Left cardiac atrium (tissue), 4 donors: ENCODE measurements around the gene MYLK. TPM values are rescaled to one million over a fixed set of nuclear protein-coding genes. Genes with fewer than 3 reads are reported as not detected.

Experiments used
- ATAC-seq, 2 donors: fragments of 200-7000 bp; cut with Tn5 transposase; one replicate each; pipeline ENCODE4 v1.9.1; 2020; ENCODE audit warnings: mild to moderate bottlenecking in 2 of 2, moderate library complexity in 2 of 2
- DNase-seq: peaks from one replicate; pipeline ENCODE4 v3.0.0-alpha.2; 2020
- intact Hi-C, 2 donors: fragments of 100-400 bp; cut with DNase I; formaldehyde crosslinking; loops; one replicate each; pipeline versions ENCODE4 v1.14.1 to v1.15.1; 2022 to 2023
- total RNA-seq, 2 donors: library from RNA; stranded (reverse); fragmentation: NEBNext Ultra II Directional; extraction: Animal tissue kit (Norgen Biotek cat#: 25700); gene quantifications; one replicate each; pipeline ENCODE4 v1.2.1, GENCODE V29; 2021
- donor health status: DM: no; HTN: yes; CAD: no.
- donor health status: DM: no; HTN: yes; CAD: no; lungs with severe emphysema.
- donor health status: DM: yes; HTN: yes; CAD: no.
- donor health status: Dilated cardiomyopathy.

Gene MYLK
- total RNA-seq, 2 donors from 2014 or later, result 66.2 to 116 TPM

- no peak for ATAC-seq
- DNase-seq, result no peak
- intact Hi-C loops, result no loop called here
These were observed 118.5 kb downstream of the MYLK start for GRCh38 chr3:123765475-123766128.

DNA sequence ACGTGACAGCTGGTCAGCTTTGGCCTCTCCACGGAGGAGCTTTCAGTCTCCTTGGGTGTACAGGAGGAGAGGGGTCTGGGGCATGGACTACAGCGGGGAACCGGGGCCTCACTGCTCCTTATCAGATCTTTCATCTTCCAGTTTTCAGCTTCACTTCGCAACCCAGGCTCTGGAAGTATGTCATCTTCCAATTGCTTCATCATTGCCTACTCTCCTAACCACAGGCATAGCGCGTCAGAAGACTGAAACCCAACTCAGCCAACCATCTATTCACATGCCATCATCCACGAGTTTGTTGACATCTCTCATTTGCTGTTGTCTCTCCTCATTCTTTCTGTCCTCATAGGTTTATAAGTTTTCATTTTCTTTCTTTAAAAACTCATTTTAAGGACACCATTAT is 119.5 kb downstream of the MYLK start:
- intact Hi-C loops, result no loop called here
- DNase-seq (no peak), ATAC-seq (no peak)

GRCh38 chr3:123762805-123763204 is 121.3 kb downstream of the MYLK start:
- DNase-seq (no peak), ATAC-seq (no peak)
- intact Hi-C loops, result no loop called here

GRCh38 chr3:123760817-123761216 is 123.3 kb downstream of the MYLK start:
- ATAC-seq (no peak), DNase-seq (no peak)
- intact Hi-C loops, result no loop called here

GRCh38 chr3:123759871-123760270 is 124.3 kb downstream of the MYLK start:
- intact Hi-C loops, result no loop called here
- ATAC-seq (no peak), DNase-seq (no peak)

DNA sequence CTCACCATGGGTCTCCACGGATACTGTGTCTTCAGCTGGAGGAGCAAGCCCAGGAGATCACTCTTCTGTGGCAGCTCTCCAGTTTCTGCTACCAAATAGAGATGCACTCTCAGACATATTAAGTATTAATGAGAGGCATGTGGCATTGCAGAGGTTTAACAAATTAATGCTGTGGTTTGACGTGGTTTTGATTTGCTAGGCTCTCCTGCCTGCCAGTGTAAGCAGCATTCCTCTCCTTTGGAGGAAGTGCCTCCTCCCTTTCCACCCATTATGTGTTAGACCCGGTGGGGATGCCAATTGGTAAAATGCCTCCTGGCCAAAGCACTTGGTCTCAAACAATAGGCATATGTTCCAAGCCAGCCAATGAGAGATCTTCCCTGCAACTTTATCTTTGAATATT is 124.8 kb downstream of the MYLK start:
- intact Hi-C loops, result no loop called here
- peak in 1 of 2 donors; percentile 74 for ATAC-seq
- DNase-seq, result no peak

DNA sequence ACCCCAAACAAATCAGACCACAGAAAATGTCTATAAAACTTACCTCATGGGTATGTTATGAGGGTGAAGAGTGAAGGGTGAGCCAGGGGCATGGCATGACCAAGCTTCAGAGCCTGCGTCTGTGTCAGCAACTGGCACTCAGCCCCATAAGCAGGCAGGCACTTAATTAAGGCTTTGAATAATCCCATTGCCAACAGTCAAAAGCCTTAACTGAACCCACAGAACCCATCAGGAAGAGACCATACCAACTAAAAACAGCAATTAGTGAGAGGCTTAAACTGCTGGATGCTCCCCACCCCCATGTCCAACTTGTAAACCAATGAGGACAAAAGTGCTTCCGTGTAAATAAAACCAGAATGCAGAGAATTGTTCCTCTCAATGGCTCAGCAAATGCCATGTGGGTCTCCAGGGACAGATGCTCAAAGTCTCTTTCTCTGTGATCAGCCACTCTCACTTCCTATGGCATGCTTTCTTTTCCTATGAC is 126.0 kb downstream of the MYLK start:
- ATAC-seq (peak in 1 of 2 donors; percentile 82), DNase-seq (no peak)
- intact Hi-C loops, result no loop called here

DNA sequence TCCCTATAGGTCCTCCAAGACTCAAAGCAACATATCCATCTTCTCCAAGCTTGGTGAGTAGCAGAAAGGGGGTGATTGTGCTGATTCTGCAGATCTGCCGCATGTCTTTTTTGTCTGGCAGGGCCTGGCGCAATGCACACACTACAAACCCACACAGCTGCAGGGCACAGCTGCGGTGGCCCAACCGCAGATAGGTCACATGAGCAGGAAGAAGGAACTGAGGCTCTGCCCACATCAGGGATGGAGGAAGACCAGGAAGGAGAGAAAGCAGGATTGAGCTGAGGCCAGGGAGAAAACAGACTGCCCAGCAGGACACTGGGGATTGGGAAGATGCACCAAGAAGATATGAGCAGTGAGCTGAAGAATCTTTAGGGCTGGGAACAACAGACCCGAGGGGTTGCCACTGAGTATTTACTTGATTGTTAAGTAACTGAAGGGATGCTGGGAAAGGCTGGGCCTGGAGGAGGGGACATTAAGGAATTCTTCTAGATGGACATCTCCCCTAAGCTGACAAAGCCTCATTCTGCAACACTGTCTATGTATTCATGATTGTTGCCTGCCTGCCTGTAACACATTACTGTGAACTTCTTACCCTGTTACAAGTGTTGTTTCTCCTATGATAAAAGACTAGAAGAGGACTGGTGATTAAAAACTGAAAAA is 126.7 kb downstream of the MYLK start:
- intact Hi-C loops, result no loop called here
- ATAC-seq (peak; percentile 49 to 79), DNase-seq (peak; percentile 34)

DNA sequence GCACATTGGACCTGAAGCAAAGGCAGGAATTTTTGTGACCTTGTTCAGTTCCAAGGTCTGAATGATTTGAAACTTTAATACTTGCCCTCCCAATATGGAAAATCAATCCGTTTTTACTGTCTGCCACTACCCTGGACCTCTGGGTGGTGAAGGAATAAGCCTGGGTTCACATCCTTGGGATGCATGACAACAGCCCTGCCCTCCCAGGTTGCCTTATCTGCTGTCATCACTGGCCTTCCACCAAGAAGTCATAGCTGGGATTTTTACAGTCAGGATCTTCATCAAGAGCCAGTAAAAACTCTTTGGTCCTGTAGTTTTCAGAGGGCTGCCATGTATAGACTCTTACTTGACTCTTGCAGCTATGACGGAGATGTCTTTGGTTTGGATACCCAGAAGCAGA is 128.6 kb downstream of the MYLK start:
- intact Hi-C loops, result no loop called here
- ATAC-seq (no peak), DNase-seq (no peak)

- ATAC-seq (no peak), DNase-seq (no peak)
- intact Hi-C loops, result no loop called here
These were observed 129.0 kb downstream of the MYLK start for GRCh38 chr3:123755085-123755484.

DNA sequence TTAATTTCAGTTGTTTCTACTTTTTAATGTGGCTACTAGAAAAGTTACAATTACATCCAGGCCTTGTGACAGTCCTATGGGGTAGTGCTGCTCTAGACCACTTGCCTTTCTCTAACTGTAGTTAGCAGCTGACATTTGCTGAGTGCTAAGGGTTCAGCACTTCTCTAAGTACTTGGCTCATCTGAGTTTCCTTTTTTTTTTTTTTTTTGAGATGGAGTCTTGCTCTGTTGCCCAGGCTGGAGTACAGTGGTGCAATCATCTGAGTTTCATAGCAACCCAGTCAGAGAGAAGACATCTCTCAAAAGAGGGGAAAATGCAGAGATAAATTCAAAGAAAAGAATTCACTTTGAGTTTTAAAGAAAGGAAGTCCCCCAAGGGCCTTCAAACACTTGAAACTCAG is 130.8 kb downstream of the MYLK start:
- ATAC-seq (no peak), DNase-seq (no peak)
- intact Hi-C loops, result no loop called here

DNA sequence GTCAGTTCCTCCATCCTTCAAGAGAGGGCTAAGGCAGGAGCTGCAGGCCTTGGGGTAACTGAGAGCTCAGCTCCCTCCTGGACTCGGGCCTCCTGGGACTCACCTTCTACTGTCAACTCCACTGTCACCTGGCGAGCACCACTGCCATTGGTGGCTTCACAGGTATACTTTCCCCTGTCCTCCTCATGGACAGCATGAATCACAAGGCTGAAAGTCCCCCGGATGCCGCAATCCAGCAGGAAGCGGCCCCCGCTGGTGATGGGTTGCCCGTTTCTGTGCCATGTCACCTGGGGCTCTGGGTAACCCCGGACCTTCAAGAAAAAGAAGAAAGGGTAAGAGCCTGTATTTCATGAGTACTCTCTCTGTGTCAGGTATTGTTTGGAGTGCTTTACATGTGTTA is 131.9 kb downstream of the MYLK start:
- no peak for ATAC-seq
- intact Hi-C loops, result no loop called here
- no peak for DNase-seq

DNA sequence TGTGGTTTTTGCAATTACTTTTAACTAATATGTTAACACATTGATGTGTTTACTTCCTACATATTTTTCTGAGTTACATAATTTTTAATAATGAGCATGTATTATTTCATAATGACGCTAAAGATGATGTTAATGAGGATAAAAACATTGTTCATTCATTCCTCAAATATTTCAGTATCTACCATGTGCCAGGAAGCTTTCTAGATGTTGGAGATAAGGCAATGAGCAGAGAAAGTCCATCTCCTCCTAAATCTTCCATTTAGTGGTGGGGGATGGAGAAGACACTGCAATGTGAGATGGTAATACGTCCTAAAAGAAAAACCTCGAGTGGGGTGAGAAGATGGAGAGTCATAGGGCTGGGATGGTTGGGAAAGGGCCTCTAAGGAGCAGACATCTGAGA is 132.7 kb downstream of the MYLK start:
- intact Hi-C loops, result no loop called here
- no peak for DNase-seq
- no peak for ATAC-seq

DNA sequence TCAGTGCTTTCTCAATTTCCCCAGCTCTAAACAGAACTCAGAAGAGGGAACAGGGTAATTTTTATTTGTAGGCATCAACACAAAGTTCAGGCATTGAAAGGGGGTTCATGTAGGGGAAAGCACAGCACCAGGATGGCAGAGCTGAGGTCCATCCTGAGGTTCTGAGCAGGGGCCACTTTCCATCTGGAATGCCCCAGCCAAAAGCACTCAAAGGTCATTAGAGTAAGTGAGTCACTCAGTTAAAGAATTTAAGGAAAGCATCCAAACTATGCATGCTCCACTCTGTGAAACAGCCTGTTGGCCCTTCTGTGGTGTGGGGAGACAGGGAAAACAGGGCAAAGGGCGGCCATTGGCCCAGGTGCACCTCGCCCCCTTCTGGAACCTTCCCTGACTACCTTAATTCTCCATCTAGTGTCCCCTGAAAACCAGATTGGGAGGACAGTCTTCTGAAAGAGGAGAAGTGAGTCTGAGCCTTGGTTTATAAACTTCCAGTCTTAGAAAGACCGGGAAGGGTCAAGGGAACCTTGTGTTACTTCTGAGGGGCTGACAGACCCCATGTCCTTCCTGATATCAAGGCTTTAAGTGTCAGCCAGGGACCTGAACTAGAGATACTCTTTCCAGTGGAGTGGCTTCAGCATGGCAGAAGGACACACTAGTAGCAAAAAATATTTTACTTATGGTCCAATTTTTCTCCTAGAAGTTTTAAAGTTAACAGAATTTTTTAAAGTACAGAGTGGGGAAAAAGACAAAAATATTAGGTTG is 133.3 kb downstream of the MYLK start:
- intact Hi-C loops, result no loop called here
- ATAC-seq (peak; percentile 81 to 89), DNase-seq (no peak)

DNA sequence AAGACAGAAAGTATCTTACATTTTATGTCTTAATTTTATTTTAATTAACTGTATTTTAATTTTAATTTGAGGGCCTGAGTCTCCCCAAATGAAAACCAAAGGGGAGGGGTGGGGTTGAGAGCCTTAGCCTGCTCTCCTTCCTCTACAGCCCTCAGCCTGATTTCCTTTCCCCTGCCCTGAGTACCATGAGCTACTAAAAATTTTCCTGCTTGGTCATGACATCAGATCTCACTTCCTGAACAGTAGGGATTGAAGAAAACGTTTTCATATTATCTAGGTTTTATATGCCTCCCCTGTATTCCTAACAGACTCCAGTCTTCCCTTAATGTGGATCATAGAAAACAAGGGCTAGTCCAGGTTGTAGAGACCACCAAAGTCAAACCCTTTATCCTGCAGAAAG is 133.9 kb downstream of the MYLK start:
- intact Hi-C loops, result no loop called here
- no peak for DNase-seq
- peak in 1 of 2 donors; percentile 14 for ATAC-seq

DNA sequence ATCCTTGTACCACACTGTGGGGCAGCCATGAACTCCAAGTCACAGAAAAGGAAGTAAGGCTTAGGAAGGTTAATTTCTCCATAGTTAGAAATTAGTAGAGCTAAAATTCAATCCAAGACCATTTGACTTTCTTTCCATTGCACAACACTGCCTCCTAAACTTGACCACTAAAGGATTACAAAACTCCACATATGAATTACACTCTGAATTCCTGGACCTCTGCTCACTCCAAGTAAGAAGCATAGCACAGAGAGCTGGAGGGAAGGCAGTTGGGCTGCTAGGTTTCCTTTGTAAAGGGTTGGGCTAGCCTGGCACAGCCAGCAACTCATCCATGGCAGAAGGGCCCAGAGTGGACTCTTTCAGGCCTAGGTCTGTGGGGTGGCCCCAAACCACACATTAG is 134.4 kb downstream of the MYLK start:
- ATAC-seq (peak; percentile 31 to 65), DNase-seq (no peak)
- intact Hi-C loops, result no loop called here

DNA sequence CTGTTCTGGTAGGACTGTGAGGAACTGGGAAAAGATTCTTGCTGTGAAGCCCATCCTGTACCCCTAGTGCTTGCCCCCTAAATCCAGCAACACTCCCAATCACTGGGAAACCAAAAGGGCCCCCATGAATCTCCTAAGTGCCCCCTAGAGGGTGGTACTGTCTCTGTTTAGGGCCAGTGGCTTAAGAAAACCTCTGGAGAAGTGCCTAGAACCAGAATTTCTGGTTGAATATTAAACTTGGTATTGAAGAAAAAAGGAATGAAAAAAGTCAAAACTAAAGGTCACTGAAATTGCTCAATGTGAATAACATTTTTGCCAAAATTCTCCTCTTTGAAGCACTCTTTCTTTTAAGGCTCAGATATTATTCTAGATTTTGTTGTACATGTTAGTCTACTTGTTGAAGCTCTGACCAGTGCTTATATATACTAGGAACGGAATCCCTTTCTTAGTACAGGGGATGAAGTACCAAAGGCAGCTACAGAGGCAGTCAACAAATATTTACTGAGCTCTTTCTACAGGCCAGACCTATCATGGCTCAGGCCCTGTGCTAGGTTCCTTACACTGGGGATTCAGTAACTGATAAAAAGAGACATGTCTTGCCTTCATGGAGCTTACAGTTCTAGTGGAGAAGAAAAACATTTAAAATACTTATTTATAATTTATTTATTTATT is 138.8 kb downstream of the MYLK start:
- intact Hi-C loops, result no loop called here
- DNase-seq (no peak), ATAC-seq (no peak)

- intact Hi-C loops, result no loop called here
- DNase-seq (no peak), ATAC-seq (no peak)
These were observed 140.1 kb downstream of the MYLK start for GRCh38 chr3:123744064-123744463.

- ATAC-seq (no peak), DNase-seq (no peak)
- intact Hi-C loops, result no loop called here
These were observed 141.0 kb downstream of the MYLK start for GRCh38 chr3:123743121-123743520.

- DNase-seq (no peak), ATAC-seq (peak in 1 of 2 donors; percentile 48)
- intact Hi-C loops, result no loop called here
These were observed 143.1 kb downstream of the MYLK start for GRCh38 chr3:123741041-123741511.
